NCI-H1092 (cell line): ENCODE measurements around the gene AKAP6.

ENCODE experiments used
- DNase-seq: peaks from one replicate; lab custom pipeline; 2025; lab: John Stamatoyannopoulos, UW

The AKAP6 gene

DNA sequence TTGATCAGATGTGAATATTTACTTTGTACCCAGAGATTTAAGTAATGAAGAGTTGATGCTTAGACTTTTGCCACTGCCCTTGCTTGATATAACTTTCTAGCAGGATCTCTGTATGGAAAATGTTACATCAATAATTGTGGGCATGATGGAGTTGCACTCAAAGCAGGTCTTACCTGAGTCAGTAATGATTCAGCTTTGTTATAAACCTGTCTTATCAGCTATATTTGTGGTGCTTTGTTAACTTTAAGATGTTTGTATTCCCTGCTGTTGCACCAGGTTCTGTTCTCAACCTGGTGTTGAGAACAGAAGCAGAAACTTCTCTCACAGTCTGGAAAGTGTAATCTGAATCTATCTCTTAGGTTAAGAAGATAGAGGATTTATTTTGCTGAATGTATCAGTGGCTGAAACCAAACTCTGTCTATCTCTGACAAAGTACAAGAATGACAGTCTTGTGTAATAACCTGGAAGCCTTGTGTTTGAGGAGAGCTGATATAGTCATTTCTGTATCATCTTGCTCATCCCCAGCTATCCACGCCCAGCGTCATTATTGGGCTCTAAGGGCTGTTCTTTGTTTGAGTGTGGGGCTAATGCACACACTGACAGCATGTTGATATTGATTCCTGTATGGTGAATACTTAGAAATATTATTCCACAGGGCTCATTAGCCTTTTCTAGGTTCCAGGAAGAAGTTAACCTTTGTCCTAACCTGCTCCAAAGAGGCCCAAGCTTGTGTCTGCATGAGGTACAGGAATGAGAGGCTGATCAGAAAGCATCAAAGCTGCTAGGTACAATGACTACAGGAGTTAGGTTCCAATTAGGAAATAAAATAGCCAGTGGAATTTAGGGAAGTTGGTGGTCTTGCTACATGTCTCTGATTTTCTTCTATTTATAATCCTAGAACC is 3.6 kb downstream of the AKAP6 start:
- no peak for DNase-seq

- DNase-seq = no peak
Observed at GRCh38 chr14:32336702-32337101, 7.6 kb downstream of the AKAP6 start.

DNA sequence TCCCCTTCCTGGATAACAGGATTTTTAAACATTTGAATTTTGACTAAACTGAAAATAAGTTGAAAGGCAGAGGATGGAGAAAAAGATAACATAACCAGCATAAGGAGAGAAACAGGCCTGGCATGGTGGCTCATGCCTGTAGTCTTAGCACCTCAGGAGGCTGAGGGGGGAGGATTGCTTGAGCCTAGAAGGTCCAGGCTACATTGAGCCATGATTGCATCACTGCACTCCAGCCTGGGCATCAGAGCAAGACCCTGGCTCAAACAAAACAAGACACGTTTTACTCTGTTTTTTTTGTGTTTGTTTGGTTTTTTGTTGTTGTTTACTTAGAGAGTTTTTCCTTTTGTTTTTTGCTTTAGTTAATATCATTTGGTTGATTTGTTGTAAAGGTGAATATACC is 8.7 kb downstream of the AKAP6 start:
- no peak for DNase-seq

DNA sequence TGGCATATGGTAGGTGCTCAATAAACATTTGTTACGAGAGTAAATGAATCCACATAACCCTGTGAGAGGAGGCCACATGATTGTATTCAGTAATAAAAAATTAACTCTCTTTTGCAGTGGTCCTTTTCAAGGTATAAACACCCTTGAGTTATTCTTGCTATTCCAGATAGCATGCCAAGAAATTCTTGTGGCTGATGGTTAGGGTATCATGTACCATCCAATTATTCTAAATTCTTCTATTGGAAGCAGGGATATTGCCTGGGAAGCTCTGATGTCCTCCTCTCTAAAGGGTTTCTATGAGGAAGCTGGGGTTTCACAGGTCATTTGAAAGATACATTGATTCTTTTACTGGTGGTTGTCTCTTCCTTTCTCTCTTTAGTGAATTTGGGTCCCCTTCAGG is 10.1 kb downstream of the AKAP6 start:
- DNase-seq = no peak

- no peak for DNase-seq
Observed at GRCh38 chr14:32341947-32342846, 13.1 kb downstream of the AKAP6 start.

DNA sequence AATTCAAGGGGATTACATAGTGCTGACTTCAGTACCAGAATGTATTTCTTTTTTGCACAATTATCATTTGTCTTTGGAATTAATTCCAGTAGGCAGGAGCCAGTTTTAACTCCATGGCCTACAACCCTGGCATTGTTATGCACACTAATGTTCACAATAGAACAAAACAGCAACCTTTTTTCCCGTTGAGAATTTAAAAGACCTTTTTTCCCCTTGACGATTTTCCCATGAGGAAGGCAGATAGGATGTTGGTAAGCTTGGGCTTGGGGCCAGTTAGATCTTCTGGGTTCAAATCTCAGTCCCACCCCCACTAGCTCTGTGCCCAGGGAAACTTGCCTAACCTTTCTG is 13.7 kb downstream of the AKAP6 start:
- no peak for DNase-seq

DNA sequence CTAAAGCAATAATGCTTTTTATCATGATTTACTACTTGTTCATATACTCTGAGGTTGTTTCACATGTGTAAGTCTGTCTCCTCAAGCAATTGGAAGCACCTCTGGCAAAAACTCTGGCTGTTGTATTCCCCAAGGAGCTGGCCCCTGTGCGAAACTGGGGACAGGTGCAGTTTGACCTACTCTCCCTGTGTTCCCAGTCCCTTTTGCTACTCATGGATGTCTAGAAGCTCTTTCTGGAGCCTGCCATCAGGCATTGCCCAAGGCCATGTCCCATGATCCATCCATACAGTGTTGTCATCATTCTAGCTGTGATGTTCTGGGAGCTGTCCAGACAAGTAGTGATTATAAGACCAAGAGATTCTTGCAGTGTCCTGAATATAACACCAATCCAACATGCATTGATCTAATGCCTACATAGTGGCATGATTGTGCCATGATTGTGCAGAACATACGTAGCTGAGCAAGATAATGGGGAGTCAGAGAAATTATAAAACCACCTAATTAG is 14.9 kb downstream of the AKAP6 start:
- no peak for DNase-seq

GRCh38 chr14:32345311-32345791 is 16.3 kb downstream of the AKAP6 start:
- no peak for DNase-seq

DNA sequence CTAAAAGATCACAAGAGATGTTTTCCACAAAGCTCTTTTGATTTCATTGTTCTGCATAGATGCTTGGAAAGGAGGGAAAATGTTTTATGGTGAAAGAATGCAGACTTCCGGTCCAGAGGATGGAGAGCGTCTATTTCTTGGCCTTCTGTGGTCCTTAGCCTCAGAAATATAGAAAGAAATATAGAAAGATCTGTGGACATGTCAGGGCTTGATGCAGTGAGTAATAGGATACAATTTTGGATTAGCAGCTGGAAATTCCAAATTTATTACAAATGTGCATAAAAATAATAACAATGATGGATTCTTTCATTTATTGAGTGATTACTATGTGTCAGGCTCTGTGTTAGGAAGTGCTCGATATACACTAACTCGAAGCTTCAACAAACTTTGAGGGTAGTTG is 20.2 kb downstream of the AKAP6 start:
- no peak for DNase-seq

DNA sequence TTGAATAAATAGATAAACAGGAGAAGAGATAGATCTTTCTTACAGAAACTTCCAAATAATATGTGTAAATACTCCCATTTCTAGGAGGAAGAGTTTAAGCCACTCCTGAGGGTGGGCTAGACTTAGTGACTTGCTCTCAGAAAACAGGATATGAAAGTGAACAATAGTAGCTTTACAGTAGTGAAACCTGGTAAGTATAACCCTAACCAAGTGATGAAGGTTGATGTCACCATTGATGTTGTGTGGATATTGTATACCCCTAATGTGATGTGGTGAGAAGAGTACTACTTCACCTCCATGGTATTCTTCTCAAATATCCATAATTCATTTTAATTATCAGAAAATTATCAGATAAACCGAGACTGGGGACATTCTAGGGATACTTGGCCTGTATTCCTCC is 20.9 kb downstream of the AKAP6 start:
- DNase-seq = no peak

DNA sequence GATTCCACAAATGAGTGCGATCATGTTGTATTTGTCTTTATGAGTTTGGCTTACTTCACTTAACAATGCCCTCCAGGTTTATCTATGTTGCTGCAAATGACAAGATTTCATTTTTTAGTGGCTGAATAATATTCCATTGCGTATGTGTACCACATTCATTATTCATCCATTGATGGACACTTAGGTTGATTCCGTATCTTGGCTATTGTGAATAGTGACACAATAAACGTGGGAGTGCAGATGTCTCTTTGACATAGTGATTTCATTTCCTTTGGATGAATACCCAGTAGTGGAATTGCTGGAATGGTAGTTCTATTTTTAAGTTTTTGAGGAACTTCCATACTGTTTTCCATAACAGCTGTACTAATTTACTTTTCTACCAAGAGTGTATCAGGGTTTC is 23.5 kb downstream of the AKAP6 start:
- DNase-seq = no peak

GRCh38 chr14:32354716-32355115 is 25.6 kb downstream of the AKAP6 start:
- DNase-seq = peak; percentile 34

- no peak for DNase-seq
Observed at GRCh38 chr14:32358781-32359180, 29.7 kb downstream of the AKAP6 start.

DNA sequence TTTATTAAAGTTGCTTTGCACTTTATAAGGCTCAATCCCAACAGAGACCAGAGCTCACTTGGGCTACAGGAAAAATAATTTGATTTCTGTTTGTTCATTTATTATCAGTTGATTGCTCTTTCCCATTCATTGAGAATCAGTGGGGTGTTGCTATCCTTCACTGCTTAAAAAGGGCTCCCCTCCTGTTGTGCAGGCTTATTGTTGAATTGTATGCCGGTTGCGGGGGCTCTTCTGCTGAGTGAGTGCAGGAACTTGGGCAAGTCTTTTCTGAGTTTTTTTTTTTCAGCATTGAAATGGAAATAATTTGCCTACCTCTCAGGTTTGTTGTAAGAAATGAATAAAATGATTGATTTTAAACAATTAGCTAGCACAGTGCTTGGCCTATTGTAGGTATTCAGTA is 32.6 kb downstream of the AKAP6 start:
- DNase-seq = no peak

GRCh38 chr14:32363761-32364160 is 34.7 kb downstream of the AKAP6 start:
- no peak for DNase-seq

- DNase-seq = no peak
Observed at GRCh38 chr14:32364941-32365340, 35.8 kb downstream of the AKAP6 start.

DNA sequence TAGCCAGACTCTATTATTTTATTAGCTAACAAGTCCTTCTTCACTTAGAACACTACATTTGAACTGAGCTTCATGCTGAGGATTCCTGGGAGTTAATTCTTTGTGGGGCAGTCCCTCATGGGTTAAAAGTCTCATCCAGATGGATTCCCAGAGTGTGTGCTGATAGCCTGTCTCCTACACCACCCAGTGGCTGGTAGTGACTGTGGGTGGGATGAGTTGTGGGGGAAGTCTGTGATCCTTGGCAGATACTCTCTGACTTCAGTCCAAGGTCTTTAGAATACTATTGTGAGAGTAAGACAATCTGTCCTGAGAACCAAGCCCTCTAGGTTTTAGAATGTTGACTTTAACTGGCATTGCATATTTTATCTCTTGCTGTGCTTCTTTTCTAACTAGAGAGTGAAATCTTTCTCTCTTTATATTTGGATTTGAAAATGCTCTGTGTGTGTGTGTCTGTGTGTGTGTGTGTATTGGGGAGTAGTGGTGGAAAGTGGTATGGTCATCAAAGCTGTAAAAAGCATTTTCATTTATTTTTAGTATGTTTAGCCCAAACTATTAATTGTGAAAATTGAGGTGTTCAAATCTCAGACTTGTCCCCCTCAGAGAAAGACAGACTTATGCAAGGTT is 37.3 kb downstream of the AKAP6 start:
- no peak for DNase-seq

- peak; percentile 46 for DNase-seq
Observed at GRCh38 chr14:32366986-32367385, 37.9 kb downstream of the AKAP6 start.

DNA sequence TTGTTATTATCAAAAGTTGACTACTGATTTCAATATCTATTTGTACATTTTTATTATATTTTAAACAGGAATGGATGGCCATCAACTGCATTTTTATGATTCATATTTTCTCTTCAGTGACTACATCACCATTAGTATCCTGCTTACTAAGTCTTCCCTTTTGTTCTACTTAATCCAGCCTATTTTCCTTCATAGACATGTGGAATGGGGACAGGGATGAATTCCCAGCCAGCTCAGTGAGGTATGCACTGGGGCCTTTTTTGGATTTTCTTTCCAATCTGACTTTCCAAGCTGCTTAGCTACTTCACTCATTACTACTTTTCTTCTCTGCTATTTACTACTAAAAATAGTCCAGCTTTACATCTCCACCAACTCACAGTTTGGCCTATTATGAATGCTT is 38.4 kb downstream of the AKAP6 start:
- DNase-seq = no peak

DNA sequence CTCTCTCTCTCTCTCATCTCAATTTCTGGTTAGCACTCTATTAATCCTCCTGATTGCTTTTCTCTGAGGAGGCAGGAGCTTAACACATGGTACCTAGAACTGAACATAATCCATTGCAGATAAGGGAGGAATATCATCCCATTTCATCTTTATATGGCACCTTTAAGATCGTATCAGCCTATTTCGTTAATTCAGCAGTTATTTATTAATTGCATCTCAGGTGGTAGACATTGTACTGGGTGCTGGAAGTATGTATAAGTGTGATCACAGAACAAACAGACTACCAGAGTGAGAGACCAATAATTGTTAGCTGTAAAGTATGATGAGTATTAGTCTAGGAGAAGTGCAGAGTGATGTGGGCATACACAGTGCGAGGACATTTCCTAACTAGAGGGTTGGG is 39.0 kb downstream of the AKAP6 start:
- no peak for DNase-seq

GRCh38 chr14:32370714-32371113 is 41.6 kb downstream of the AKAP6 start:
- DNase-seq = no peak

DNA sequence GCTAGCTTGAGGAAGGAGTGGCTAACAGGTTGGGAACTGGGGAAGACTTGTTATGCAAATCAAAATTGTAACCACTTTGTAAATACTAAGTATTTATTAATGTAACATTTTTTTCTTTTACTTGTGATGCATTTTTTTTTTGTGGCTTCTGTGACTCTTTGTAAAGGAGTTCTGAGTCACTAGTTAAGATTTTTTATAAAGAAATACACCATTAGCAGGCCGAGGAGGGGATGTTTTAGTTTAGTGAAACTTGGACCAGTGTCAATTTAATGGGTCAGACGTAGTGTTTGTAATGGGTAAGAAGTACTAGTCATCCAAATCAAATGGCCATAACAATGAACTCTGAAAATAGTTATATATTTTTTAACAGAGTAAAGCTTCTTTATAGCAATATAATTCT is 43.1 kb downstream of the AKAP6 start:
- DNase-seq = no peak
